Rectal smooth muscle tissue (tissue), 1 donor: ENCODE measurements around the gene DACT3.

Experiments used
- H3K27ac ChIP-seq: one replicate; pipeline ENCODE4 v1.7.0; 2013; ENCODE audit warnings: low read depth, low read length, inconsistent platforms
- H3K27me3 ChIP-seq: one replicate; pipeline ENCODE4 v1.7.0; 2013; ENCODE audit warnings: low read length; ENCODE audit not compliant: control insufficient read depth, insufficient read depth
- H3K36me3 ChIP-seq: one replicate; pipeline ENCODE4 v1.7.0; 2013; ENCODE audit warnings: low read length; ENCODE audit not compliant: control insufficient read depth, insufficient read depth
- H3K4me1 ChIP-seq: one replicate; pipeline ENCODE4 v1.7.0; 2013; ENCODE audit warnings: low read length; ENCODE audit not compliant: control insufficient read depth, insufficient read depth
- H3K4me3 ChIP-seq: one replicate; pipeline ENCODE4 v1.7.0; 2013; ENCODE audit warnings: low read length
- H3K9ac ChIP-seq: one replicate; pipeline ENCODE4 v1.7.0; 2013; ENCODE audit warnings: low read length

Gene DACT3

DNA sequence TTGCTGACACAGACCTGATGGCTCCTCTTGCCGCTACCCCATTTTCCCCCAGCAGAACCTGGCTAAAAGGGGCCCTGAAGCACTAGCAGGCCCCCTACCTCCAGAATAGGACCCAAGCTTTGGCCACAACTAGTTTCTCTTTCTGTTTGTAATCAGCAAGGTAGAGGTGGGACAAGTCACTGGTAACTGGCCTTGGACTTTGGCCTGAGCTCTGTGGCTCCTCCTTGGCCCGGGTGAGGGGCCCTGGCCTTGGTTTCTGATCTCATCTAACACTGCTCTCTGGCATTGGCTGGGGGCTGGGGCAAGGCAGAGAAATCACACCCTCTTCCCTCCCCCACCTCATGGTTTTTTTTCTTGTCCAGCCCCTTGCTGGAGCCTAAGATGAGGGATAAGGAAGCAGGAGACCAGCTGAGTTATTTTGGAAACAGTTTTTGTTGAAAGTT is 57.8 kb downstream of the DACT3 start:
- Histone ChIP-seq H3K27me3 (no peaks in the 10 kb centered on the region), H3K36me3 (peaks cover 24% of the 10 kb centered on the region), H3K4me1 (peaks cover 25% of the 10 kb centered on the region), H3K27ac (peak overlapping the region; percentile 58), H3K4me3 (peak overlapping the region; percentile 99), H3K9ac (peak overlapping the region; percentile 75)

DNA sequence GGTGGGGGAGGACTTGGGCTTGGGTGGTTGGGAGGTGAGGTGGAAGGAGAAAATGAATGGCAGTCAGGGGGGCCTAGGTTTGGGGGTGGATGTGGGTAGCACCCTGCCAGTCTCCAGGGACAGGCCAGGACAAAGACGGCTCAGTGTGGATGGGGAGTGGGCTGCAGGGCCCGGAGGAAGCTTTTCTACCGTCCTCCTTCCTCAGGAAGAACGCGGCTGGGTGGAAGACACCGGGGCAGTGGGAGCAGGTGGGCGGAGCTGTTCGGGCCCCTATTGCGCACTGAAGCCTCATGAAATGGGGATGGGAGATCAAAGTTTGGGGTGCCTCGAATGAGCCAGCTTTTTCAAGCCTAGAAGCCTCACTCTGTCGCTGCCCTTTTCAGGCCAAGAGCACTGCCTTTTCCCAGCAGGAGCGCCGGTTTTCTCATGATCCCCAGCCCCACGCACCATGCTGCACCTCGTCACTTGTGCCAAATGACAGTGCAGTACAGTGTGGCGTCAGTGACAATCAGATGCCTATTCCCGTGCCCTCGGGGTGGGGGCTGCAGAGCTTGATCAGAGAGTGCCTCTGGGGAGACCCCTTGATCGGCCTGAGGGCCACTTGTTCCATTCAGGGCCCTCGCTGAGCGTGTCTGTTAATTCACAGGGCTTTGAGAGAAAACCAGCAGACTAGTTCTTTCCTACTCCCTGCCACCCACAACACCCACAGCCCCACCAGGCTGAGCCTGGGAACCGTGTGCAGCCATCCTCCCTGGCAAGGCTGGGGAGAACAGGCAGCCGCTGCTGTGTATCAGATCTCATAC is 58.4 kb downstream of the DACT3 start:
- H3K4me1 ChIP-seq = peaks cover 25% of the 10 kb centered on the region
- H3K9ac ChIP-seq = peak overlapping the region; percentile 75
- H3K4me3 ChIP-seq = peak overlapping the region; percentile 99
- peak overlapping the region; percentile 58 for H3K27ac ChIP-seq
- H3K36me3 ChIP-seq = peaks cover 17% of the 10 kb centered on the region
- no peaks in the 10 kb centered on the region for H3K27me3 ChIP-seq

DNA sequence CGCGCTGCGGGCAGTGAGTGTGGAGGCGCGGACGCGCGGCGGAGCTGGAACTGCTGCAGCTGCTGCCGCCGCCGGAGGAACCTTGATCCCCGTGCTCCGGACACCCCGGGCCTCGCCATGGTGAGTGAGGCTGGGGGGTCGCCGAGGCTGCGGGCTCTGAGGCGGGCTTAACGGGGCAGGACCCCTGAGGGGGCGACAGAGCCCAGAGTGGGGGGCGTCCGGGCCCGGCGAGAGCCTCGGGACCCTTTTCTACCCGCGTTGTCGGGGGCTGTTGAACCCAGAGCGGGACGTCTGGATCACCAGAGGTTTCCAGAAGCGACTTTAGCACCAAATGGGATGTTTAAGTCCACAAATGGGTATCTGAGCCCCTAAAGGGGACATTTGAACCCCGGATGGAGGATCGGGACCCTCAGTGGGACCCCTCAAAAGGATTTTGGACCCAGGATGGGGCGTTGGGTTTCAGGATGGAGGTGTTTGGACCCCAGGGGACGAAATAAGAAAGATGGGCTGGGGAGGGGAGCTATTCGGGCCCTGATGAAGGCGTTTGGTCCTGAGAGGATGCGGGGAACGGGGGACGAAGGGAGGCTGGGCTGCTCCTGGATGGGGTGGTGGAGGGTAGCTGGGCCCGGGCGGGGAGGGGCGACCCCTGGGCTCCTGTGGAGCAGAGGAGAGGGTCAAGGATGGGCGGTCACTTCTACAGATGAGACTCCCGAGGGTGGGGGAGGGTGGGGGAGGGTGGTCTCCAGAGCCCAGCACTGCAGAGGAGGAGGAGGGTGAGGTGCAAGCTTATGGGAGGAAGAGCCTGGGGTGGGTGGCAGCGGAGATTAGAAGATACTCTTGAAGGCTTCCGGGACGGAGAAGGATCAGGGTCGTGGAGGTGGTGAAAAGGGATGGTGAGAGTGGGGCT is 59.4 kb downstream of the DACT3 start, which contains the start of gene CALM3:
CALM3 (plus strand) TSS at position 13 of the 907 bp plus-strand sequence; CDS start at position 118, 105 bp downstream.
- Histone ChIP-seq H3K27ac (peak within 1 kb of the TSS; percentile 100), H3K36me3 (peaks cover 8% of the 10 kb centered on the region), H3K4me3 (peak within 1 kb of the TSS; percentile 99), H3K9ac (peak within 1 kb of the TSS; percentile 100), H3K4me1 (peaks cover 25% of the 10 kb centered on the region), H3K27me3 (no peaks in the 10 kb centered on the region)

DNA sequence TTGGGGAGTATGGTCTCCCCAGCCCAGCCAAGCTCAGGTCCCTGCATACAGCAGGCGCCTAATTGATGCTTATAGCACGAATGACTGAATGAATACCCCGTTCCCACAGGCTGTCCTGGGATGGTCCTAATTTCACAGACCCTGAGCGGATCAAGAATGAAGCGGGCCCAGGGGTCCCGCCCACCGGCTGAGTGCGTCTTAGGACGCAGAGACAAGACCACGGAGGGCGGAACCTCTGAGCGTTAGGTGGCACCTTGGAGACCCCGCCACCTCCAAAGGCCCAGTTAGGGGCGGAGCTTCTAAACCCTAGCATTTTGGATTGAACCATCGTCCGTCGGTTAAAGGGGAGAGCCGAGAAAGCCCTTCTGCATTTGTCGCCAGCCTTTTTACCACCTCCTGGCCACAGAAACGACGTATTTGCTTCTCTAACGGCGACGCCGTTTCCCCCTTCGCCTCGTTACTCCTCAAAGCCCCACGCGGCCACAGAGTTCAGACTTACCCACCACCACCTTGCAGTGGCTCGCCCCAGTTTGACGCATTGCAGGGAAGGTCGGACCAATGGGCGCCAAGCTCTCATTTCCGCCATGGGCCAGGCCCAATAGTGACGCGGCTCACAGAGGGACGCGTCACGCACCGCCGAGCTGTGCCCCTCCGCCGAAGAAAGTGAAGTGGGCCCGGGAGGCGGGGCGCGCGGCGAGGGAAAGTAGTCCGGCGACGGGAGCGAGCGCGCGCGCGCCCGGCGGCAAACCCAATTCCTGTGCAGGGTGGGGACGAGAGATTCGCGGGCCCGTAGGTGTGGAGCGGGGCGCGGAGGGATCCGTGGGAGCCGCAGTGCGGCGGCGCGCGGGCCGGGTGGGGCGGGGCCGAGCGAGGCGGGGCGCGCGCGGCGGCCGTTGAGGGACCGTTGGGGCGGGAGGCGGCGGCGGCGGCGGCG is 60.3 kb downstream of the DACT3 start:
- H3K27me3 ChIP-seq = no peaks in the 10 kb centered on the region
- H3K9ac ChIP-seq = peak overlapping the region; percentile 100
- peaks cover 25% of the 10 kb centered on the region for H3K4me1 ChIP-seq
- peaks cover under 1% of the 10 kb centered on the region for H3K36me3 ChIP-seq
- peak overlapping the region; percentile 96 for H3K4me3 ChIP-seq
- peak overlapping the region; percentile 100 for H3K27ac ChIP-seq

DNA sequence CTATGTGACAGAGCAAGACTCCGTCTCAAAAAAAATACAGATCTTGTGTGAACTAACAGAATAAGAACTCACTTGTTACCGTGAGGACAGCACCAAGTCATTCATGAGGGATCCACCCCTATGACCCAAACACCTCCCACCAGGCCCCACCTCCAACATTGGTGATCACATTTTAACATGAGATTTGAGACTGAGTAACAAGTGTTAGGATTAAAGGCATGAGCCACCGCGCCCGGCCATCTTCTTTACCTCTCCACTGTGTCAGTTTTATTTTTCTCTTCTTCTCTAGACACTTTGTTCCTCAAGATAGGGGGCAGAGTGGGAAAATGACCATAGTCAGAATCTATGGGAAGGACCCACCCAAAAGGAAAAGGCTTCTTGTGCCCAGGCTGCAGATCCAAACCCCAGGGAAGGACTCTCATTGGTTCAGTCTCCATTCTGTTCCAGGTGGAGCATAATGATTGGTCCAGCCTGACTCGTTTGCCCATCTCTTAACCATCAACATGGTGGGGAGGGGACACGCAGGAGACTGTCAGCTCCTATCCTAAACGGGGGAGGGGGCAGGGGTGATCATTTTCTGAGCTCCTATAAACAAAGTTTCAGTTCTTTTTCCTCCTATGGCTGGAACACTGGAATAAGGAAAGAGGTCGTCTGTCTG is 61.1 kb downstream of the DACT3 start:
- Histone ChIP-seq H3K36me3 (no peaks in the 10 kb centered on the region), H3K4me3 (peak overlapping the region; percentile 96), H3K27ac (peak overlapping the region; percentile 100)

DNA sequence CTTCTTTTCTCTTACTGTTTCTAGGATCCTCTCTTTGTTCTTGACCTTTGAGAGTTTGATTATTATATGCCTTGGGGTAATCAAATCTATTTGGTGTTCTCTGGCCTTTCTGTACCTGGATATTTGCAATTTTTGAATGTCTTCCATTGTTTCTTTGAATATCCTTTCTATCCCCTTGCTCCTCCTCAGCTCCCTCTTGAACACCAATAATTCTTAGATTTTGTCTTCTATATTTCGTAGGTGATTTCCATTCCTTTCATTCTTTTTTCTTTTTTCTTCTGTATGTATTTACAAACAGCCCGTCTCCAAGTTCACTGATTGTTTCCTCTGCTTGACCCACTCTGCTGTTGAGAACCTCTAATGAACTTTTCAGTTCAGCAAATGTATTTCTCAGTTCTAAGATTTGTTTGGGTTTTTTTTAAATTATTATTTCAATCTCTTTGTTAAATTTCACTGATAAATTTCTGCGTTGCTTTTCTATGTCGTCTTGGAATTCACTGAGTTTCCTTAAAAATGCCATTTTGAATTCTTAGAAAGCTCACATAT is 62.5 kb downstream of the DACT3 start:
- Histone ChIP-seq H3K4me3 (no peak overlapping the region), H3K27me3 (no peaks in the 10 kb centered on the region), H3K27ac (no peak overlapping the region), H3K36me3 (no peaks in the 10 kb centered on the region), H3K4me1 (peaks cover 11% of the 10 kb centered on the region), H3K9ac (no peak overlapping the region)

More for the DNA sequence above, 61.1 kb downstream of the DACT3 start:
- peaks cover 19% of the 10 kb centered on the region for H3K4me1 ChIP-seq
- no peaks in the 10 kb centered on the region for H3K27me3 ChIP-seq
- peak overlapping the region; percentile 100 for H3K9ac ChIP-seq
